ENCODE results near the gene HOXD11. TPM values are rescaled to one million over a fixed set of nuclear protein-coding genes. Genes with fewer than 3 reads are reported as not detected.

The HOXD11 gene
- total RNA-seq, 2 experiments from 2014 or later = not detected

DNA sequence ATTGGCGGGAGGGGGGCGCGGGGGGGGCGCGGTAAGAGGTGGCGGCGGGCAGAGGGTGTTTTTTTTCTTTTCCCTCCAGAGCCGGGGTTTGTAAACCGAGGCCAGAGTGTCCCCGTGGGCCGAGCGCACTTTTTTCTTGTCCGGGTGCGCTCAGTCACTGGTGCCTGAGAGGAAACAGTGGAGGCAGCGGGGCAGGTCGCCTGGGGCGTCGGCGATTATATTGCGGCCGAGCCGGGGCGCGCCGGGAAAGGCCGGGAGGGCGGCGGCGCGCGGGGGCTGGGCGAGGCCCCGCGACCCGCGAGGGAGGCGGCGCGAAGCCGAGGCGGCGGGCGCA lies 22.7 kb downstream of the HOXD11 start:
- CTCF ChIA-PET = interaction anchor here (2.1 to 4.9 kb wide), 4 partner anchors 19 to 523 kb away, joined by 11 to 149 read pairs (median 16); no protein-coding TSS in a partner anchor
- POLR2A ChIA-PET = no interaction called here
- no peaks in the 10 kb centered on the region for H3K9me3 Mint-ChIP-seq
- H3K4me3 Mint-ChIP-seq = no peak overlapping the region
- H3K36me3 Mint-ChIP-seq = peaks cover 3% of the 10 kb centered on the region
- DNase-seq = no peak
- no peak overlapping the region for H3K27ac Mint-ChIP-seq
- H3K27me3 Mint-ChIP-seq = peaks cover 79% of the 10 kb centered on the region
- peaks cover 25% of the 10 kb centered on the region for H3K4me1 Mint-ChIP-seq (ENCODE audit: low read depth)
- intact Hi-C loops (cut with micrococcal nuclease) = loop anchor here (5.0 to 10.0 kb wide), 2 partner anchors 43 to 1795 kb away; partner anchors contain the start of gene SP9

DNA sequence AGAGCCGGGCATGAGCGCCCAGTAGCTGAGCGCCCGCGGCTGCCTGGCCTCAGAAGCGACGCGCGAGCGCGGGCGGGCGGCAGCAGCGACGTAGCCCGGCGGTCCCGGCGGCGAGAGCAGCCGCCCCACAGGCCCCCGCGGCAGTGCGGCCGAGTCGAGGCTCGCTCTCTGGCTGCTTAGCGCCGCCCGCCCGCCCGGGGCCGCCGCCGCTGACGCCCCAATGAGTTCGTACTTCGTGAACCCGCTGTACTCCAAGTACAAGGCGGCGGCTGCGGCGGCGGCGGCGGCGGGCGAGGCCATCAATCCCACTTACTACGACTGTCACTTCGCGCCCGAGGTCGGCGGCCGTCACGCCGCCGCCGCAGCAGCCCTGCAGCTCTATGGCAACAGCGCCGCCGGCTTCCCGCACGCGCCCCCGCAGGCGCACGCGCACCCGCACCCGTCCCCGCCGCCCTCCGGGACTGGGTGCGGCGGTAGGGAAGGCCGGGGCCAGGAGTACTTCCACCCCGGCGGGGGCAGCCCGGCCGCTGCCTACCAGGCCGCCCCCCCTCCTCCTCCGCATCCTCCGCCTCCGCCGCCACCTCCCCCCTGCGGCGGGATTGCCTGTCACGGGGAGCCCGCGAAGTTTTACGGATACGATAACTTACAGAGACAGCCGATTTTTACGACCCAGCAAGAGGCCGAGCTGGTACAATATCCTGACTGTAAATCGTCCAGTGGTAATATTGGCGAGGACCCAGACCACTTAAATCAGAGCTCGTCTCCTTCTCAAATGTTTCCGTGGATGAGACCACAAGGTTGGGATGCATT lies 23.3 kb downstream of the HOXD11 start:
- Mint-ChIP-seq H3K4me1 (ENCODE audit: low read depth) (peaks cover 26% of the 10 kb centered on the region), H3K9me3 (no peaks in the 10 kb centered on the region), H3K36me3 (peaks cover 3% of the 10 kb centered on the region), H3K27ac (peak overlapping the region; percentile 23), H3K4me3 (peak overlapping the region; percentile 41), H3K27me3 (peaks cover 78% of the 10 kb centered on the region)
- intact Hi-C loops (cut with micrococcal nuclease) = loop anchor here (10.0 kb wide), 1 partner anchor 1796 kb away; the partner anchor contains the start of gene SP9
- ChIA-PET POLR2A (no interaction called here), CTCF (interaction anchor here (0.7 to 4.2 kb wide), 7 partner anchors 10 to 522 kb away, joined by 3 to 18 read pairs (median 11); no protein-coding TSS in a partner anchor)
- peak; percentile 25 for DNase-seq

DNA sequence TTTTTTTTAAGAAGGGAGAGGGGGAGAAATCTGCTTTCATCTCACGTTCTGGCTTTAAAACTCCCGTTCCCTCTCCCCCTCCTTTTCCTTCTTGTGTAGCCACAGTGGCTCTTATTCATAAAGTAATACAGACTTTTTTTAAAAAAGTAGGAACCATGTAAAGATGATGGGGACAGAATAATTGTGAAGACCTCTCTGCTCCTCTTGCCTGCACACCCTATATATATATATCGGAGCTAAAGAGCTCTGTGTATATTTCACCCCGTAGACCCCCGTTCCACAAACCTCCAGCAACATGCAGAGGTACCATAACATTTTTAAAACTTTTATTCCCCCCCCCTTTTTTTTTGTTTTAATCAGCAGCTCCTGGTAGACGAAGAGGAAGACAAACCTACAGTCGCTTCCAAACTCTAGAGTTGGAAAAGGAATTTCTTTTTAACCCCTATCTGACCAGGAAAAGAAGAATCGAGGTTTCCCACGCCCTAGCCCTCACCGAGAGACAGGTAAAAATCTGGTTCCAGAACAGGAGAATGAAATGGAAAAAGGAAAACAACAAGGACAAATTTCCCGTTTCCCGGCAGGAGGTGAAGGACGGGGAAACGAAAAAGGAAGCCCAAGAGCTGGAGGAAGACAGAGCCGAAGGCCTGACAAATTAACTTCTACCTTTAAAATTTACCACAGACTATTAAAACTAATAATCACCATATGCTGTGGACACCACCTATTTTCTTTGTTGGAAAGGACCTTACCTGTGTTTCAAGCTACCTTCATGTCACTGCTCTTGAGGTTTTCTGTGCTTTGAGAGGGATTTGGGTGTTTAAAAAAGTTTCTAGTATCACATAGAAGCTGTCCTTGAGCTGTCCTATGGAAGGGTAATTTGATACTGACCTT lies 24.1 kb downstream of the HOXD11 start:
- CTCF ChIA-PET = interaction anchor here (0.7 to 4.2 kb wide), 10 partner anchors 9 to 521 kb away, joined by 3 to 18 read pairs (median 4); no protein-coding TSS in a partner anchor
- Mint-ChIP-seq H3K4me3 (peak overlapping the region; percentile 41), H3K27me3 (peaks cover 78% of the 10 kb centered on the region), H3K36me3 (peaks cover 7% of the 10 kb centered on the region), H3K9me3 (no peaks in the 10 kb centered on the region), H3K27ac (peak overlapping the region; percentile 54), H3K4me1 (ENCODE audit: low read depth) (peaks cover 32% of the 10 kb centered on the region)
- no peak for DNase-seq
- POLR2A ChIA-PET = interaction anchor here (0.6 kb wide), 2 partner anchors 660 to 1114 kb away, joined by 3 to 4 read pairs; no protein-coding TSS in a partner anchor
- intact Hi-C loops (cut with micrococcal nuclease) = loop anchor here (10.0 kb wide), 1 partner anchor 1796 kb away; the partner anchor contains the start of gene SP9

DNA sequence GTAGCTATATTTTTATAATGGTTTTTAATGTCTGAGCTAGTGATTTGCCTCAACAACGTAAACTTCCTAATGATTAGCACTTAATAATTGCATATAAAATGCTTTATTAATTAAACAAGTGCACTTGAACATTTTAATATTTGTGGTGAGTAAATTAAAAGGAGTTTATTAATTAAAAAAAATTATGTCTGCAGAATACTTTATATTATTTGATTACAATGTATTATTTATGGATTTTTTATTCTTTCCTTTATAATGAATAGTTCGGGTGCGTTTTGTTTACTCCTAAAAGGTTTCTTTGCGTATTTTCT lies 24.7 kb downstream of the HOXD11 start:
- Mint-ChIP-seq H3K27me3 (peaks cover 76% of the 10 kb centered on the region), H3K4me3 (no peak overlapping the region), H3K27ac (no peak overlapping the region), H3K36me3 (peaks cover 7% of the 10 kb centered on the region), H3K9me3 (no peaks in the 10 kb centered on the region), H3K4me1 (ENCODE audit: low read depth) (peaks cover 32% of the 10 kb centered on the region)
- intact Hi-C loops (cut with micrococcal nuclease) = loop anchor here (10.0 kb wide), 1 partner anchor 1797 kb away; the partner anchor contains the start of gene SP9
- POLR2A ChIA-PET = interaction anchor here (0.6 kb wide), 2 partner anchors 661 to 1114 kb away, joined by 3 to 4 read pairs; no protein-coding TSS in a partner anchor
- DNase-seq = no peak
- CTCF ChIA-PET = interaction anchor here (0.9 to 4.2 kb wide), 8 partner anchors 9 to 521 kb away, joined by 3 to 18 read pairs (median 8); no protein-coding TSS in a partner anchor

DNA sequence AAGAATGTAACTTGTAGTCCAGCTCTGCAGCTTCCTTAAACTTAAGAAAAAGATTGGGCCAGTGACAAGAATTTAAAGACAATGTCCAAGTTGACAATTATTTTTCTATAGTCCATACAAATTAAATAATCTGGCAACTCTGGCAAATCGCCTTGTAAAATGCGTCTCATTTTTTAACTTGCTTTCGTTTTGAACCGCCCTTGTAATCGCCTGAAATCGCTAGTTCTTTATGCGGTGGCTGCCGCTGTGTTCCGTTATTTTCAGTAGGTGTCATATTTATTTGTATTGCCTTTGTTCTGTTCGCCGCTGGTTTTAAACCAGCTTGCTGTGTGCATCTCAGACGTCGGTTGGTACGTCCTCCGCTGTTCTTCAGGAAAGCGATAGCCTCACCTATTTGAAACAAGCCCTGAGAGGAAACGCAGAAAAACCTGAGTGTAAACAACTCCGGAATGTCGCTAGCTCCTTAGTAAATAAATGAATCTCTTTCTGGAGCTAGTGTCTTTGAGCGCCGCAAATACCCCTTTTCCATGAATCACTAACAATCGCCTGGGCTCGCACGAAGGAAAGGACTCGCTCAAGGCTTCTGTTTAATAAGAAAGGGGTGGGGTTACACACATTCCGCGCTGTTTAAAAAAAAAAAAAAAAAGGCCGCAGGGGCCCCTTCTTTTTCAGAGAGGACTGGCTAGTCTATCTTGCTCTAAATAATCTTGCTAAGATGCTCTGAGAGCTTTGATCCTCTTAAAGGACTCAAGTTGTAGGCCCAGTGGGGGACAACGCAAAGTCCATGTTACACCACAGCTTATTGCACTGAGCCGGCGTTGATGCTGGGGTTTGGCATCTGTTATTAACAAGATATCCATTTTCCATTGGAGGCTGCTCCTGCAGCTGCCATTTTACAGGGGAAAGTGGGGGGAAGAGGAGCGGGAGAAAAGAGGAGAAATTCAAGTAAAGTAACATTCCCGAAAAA lies 25.4 kb downstream of the HOXD11 start:
- peak overlapping the region; percentile 68 for H3K4me3 Mint-ChIP-seq
- intact Hi-C loops (cut with micrococcal nuclease) = loop anchor here (10.0 kb wide), 1 partner anchor 1798 kb away; the partner anchor contains the start of gene SP9
- H3K4me1 Mint-ChIP-seq (ENCODE audit: low read depth) = peaks cover 32% of the 10 kb centered on the region
- peaks cover 7% of the 10 kb centered on the region for H3K36me3 Mint-ChIP-seq
- POLR2A ChIA-PET = interaction anchor here (0.6 kb wide), 2 partner anchors 662 to 1113 kb away, joined by 3 to 4 read pairs; no protein-coding TSS in a partner anchor
- peaks cover 78% of the 10 kb centered on the region for H3K27me3 Mint-ChIP-seq
- CTCF ChIA-PET = interaction anchor here (1.1 to 4.2 kb wide), 7 partner anchors 8 to 1017 kb away, joined by 3 to 18 read pairs (median 5); no protein-coding TSS in a partner anchor
- no peaks in the 10 kb centered on the region for H3K9me3 Mint-ChIP-seq
- no peak for DNase-seq
- peak overlapping the region; percentile 19 for H3K27ac Mint-ChIP-seq

DNA sequence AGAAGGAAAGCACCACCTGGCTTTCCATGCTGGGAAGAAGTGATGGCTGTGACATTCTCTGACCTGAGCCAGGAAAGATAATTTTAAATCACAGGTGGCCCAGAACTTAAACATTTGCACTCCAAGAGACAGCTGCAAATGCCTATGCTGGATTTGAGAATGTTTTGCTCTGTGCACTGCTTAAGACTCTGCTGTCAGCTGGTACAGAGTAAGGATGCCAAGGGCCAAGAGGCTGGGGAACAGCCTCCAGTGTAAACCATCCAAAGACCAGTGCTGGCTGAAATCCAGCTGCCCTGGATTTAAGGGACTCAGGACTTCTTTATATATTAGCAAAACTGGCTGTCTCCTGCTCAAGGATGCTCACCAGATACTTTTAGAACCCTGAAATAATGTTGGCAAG lies 26.3 kb downstream of the HOXD11 start:
- ChIA-PET POLR2A (no interaction called here), CTCF (interaction anchor here (0.6 to 4.2 kb wide), 5 partner anchors 22 to 1016 kb away, joined by 3 to 18 read pairs (median 5); no protein-coding TSS in a partner anchor)
- Mint-ChIP-seq H3K4me3 (no peak overlapping the region), H3K4me1 (ENCODE audit: low read depth) (peaks cover 27% of the 10 kb centered on the region), H3K9me3 (no peaks in the 10 kb centered on the region), H3K36me3 (peaks cover 9% of the 10 kb centered on the region), H3K27me3 (peaks cover 78% of the 10 kb centered on the region), H3K27ac (no peak overlapping the region)
- DNase-seq = no peak
- intact Hi-C loops (cut with micrococcal nuclease) = loop anchor here (10.0 kb wide), 1 partner anchor 1799 kb away; the partner anchor contains the start of gene SP9

DNA sequence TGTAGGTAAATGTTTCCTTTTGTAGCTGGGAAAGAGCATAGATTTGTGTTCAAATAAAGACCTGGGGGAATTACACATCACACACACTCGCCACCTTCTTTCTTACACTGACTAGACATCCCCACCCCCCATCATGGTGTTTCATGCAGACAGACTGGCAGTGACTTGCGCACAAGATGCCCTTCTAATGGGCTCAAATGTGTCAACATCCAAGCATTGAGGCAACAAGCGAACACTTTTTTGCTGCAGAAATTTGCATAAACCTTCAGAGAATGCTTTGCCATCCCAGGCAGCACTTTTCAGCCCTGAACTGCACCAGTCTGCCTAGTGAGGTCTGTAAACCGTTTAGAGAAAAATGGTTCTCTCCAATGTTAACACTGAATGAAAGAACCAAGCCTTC lies 27.0 kb downstream of the HOXD11 start:
- ChIA-PET CTCF (interaction anchor here (0.6 to 4.2 kb wide), 2 partner anchors 321 to 431 kb away, joined by 3 to 18 read pairs; no protein-coding TSS in a partner anchor), POLR2A (no interaction called here)
- no peak for DNase-seq
- H3K9me3 Mint-ChIP-seq = peaks cover under 1% of the 10 kb centered on the region
- peaks cover 78% of the 10 kb centered on the region for H3K27me3 Mint-ChIP-seq
- H3K36me3 Mint-ChIP-seq = peaks cover 10% of the 10 kb centered on the region
- no peak overlapping the region for H3K4me3 Mint-ChIP-seq
- H3K27ac Mint-ChIP-seq = no peak overlapping the region
- peaks cover 23% of the 10 kb centered on the region for H3K4me1 Mint-ChIP-seq (ENCODE audit: low read depth)
- intact Hi-C loops (cut with micrococcal nuclease) = loop anchor here (10.0 kb wide), 1 partner anchor 1799 kb away; the partner anchor contains the start of gene SP9

DNA sequence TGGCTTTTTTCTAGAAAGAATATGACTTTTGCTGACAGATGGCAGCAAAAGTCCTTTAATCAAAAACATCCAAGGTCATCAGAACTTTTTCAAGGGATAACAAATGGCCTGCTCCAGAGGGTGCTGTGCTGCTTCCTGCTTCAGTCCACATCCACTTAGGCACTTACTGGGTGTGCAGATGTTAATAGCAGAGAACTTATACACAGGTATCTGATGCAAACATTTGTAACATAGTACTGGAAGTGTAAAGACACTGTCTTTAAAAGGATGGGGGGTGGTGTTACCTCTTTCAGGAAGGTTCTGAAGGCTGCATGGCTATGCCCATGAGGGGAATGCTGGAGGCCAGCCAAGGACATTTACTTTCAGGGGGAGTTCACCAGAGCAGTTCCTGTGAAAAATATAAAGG lies 28.0 kb downstream of the HOXD11 start:
- peaks cover 14% of the 10 kb centered on the region for H3K36me3 Mint-ChIP-seq
- H3K27ac Mint-ChIP-seq = no peak overlapping the region
- peaks cover 82% of the 10 kb centered on the region for H3K27me3 Mint-ChIP-seq
- H3K4me3 Mint-ChIP-seq = no peak overlapping the region
- POLR2A ChIA-PET = no interaction called here
- peaks cover 4% of the 10 kb centered on the region for H3K9me3 Mint-ChIP-seq
- no peak for DNase-seq
- peaks cover 26% of the 10 kb centered on the region for H3K4me1 Mint-ChIP-seq (ENCODE audit: low read depth)
- intact Hi-C loops (cut with micrococcal nuclease) = loop anchor here (10.0 kb wide), 1 partner anchor 1800 kb away; the partner anchor contains the start of gene SP9
- CTCF ChIA-PET = no interaction called here

DNA sequence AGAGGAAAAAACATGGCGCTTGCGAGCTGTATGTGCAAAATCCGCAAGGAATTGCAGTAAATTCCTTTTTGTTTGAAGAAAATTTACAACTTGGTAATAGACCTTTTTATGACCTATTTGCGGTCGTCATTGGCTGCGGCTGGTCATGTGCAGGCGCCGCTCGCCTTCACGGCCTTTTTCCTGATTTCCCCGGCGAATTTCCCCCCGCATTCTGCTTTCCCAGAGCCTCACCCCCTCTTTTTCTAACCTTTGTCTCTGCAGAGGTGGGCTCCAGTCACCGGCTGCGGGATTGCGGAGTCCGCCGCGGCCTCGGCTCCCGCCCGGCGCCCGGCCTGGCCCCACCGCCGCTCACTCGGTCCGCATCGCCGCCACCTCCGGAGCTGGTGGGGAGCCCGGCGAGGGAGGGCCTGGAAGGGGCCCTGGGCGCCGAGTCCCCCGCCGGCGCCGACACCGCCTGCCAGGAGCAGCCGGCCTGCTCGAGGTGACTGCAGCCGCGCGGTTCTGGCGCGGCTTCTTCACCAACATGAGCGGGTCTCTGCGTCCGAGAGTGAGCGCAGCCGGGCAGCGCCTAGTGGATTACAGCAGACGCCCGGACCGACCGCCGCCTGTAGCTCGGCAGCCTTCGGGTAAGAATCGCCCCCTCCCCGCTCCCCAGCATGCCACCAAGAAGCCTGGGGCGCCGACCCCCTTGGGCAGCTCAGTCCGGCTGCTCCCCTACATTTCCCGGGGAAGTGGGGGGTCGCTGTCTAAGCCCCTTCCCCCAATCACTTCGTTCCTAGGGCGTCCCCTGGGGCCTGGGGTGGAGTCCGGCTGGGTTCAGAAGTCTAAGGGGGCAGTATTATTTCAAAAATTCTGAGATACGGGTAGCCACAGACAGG lies 29.5 kb downstream of the HOXD11 start:
- POLR2A ChIA-PET = no interaction called here
- H3K4me3 Mint-ChIP-seq = no peak overlapping the region
- peaks cover 26% of the 10 kb centered on the region for H3K4me1 Mint-ChIP-seq (ENCODE audit: low read depth)
- CTCF ChIA-PET = interaction anchor here (1.0 to 1.3 kb wide), 2 partner anchors 10 to 320 kb away, joined by 4 to 6 read pairs; no protein-coding TSS in a partner anchor
- peaks cover 4% of the 10 kb centered on the region for H3K9me3 Mint-ChIP-seq
- intact Hi-C loops (cut with micrococcal nuclease) = loop anchor here (10.0 kb wide), 1 partner anchor 1802 kb away; the partner anchor contains the start of gene SP9
- no peak overlapping the region for H3K27ac Mint-ChIP-seq
- peaks cover 79% of the 10 kb centered on the region for H3K27me3 Mint-ChIP-seq
- no peak for DNase-seq
- peaks cover 12% of the 10 kb centered on the region for H3K36me3 Mint-ChIP-seq

DNA sequence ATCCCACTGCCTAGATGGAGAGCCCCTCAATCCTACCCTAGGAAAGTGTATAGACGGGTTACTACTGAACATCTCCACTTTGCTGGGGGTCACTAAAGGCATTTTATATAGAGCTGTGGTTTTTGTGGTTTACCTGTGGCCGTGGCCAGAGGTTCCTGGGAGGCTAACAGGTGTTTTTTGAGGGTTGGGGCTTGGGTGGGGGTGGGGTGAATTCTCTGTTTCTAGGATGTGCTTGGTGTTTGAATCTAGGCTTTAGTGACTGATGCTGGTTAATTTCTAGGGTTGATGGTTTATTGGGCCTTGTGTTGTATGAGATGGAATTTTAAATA lies 30.1 kb downstream of the HOXD11 start:
- ChIA-PET CTCF (interaction anchor here (1.0 to 1.3 kb wide), 2 partner anchors 10 to 320 kb away, joined by 4 to 6 read pairs; no protein-coding TSS in a partner anchor), POLR2A (no interaction called here)

More for the DNA sequence above, 30.1 kb downstream of the HOXD11 start:
- Mint-ChIP-seq H3K27me3 (peaks cover 82% of the 10 kb centered on the region), H3K4me1 (ENCODE audit: low read depth) (peaks cover 23% of the 10 kb centered on the region), H3K9me3 (peaks cover 4% of the 10 kb centered on the region), H3K27ac (no peak overlapping the region), H3K4me3 (no peak overlapping the region), H3K36me3 (peaks cover 12% of the 10 kb centered on the region)
- DNase-seq = no peak
- intact Hi-C loops (cut with micrococcal nuclease) = loop anchor here (10.0 kb wide), 1 partner anchor 1802 kb away; the partner anchor contains the start of gene SP9
